Epithelial cell of prostate (primary cell): ENCODE data around the gene HINT1.
"Not testable (repeated sequence)": the region's sequence is repeated elsewhere in the genome, so short reads cannot be mapped to it uniquely, and the experiment has no call there.

ENCODE experiments used
- DNase-seq: peaks from one replicate; pipeline ENCODE4 v3.0.0-alpha.2; 2011; ENCODE audit warnings: low read depth, low spot score
- H3K27ac ChIP-seq: fragments of 450-650 bp; 2 replicates; pipeline ENCODE4 v1.5.1; 2017; ENCODE audit warnings: mild to moderate bottlenecking

Gene HINT1

GRCh38 chr5:131127244-131127643 lies 37.8 kb downstream of the HINT1 start:
- DNase-seq, H3K27ac ChIP-seq: not testable (repeated sequence)

GRCh38 chr5:131114754-131115153 lies 50.3 kb downstream of the HINT1 start:
- H3K27ac ChIP-seq: no peak overlapping the region
- no peak for DNase-seq

- H3K27ac ChIP-seq: no peak overlapping the region
- DNase-seq: no peak
Observed at GRCh38 chr5:131112424-131112823, 52.6 kb downstream of the HINT1 start.

- DNase-seq: no peak
- no peak overlapping the region for H3K27ac ChIP-seq
Observed at GRCh38 chr5:131110256-131110594, 54.8 kb downstream of the HINT1 start.

GRCh38 chr5:131109540-131110255 lies 55.4 kb downstream of the HINT1 start:
- no peak for DNase-seq
- H3K27ac ChIP-seq: no peak overlapping the region
